Adrenal gland (tissue), 5 donors: ENCODE results near the gene LRRC4C.

Source experiments
- POLR2A ChIP-seq, 2 donors: fragments of 450-650 bp; IDR thresholded peaks; one replicate each; pipeline ENCODE4 v1.6.1; 2017; ENCODE audit warnings: antibody characterized with exemption in 2 of 2, mild to moderate bottlenecking in 2 of 2, moderate library complexity in 1 of 2
- TF ChIP-seq, protein P1 (sequence below), 6 experiments: fragments of 450-650 bp in 4 of 6; fragments of 200-600 bp in 2 of 6; sonication (generic) in 1 of 6; IDR thresholded peaks; 1 replicate in 5 of 6; 2 replicates in 1 of 6; pipeline versions ENCODE4 v1.5.1 to v1.8.0; 2016 to 2021; ENCODE audit warnings: antibody characterized with exemption in 6 of 6, mild to moderate bottlenecking in 2 of 6, moderate library complexity in 1 of 6
- donor health status: DM: no; HTN: no; CAD: no.

DNA sequence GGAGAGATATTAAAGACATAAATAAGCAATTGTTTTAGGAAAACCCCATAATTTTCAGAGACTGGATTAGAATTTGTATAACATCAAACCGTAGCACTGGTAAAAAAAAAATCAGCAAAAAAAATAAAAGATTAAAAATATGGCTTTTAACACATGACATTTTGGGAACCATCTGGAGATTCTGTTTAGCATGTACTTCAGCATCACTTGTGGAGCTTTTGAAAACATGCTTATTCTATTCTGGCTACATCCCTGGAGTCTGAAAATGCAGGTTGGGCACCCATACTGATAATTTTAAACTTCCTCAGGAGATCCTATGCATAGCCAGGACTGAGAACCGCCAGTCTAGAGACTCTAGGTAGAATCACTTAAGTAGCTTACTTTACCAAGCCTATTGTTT, 1190.9 kb downstream of the LRRC4C start:
- TF ChIP-seq, protein P1, sequence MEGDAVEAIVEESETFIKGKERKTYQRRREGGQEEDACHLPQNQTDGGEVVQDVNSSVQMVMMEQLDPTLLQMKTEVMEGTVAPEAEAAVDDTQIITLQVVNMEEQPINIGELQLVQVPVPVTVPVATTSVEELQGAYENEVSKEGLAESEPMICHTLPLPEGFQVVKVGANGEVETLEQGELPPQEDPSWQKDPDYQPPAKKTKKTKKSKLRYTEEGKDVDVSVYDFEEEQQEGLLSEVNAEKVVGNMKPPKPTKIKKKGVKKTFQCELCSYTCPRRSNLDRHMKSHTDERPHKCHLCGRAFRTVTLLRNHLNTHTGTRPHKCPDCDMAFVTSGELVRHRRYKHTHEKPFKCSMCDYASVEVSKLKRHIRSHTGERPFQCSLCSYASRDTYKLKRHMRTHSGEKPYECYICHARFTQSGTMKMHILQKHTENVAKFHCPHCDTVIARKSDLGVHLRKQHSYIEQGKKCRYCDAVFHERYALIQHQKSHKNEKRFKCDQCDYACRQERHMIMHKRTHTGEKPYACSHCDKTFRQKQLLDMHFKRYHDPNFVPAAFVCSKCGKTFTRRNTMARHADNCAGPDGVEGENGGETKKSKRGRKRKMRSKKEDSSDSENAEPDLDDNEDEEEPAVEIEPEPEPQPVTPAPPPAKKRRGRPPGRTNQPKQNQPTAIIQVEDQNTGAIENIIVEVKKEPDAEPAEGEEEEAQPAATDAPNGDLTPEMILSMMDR (IDR thresholded peaks at IDR 0.05) = no peak
- no peak for TF ChIP-seq POLR2A (IDR thresholded peaks at IDR 0.05)
